Mesothelial cell of epicardium (in vitro differentiated cells): Measurements from ENCODE around the gene TNXB. TPM values are rescaled to one million over a fixed set of nuclear protein-coding genes. Genes with fewer than 3 reads are reported as not detected.
"Not testable (repeated sequence)": the region's sequence is repeated elsewhere in the genome, so short reads cannot be mapped to it uniquely, and the experiment has no call there.

Experiments used
- DNase-seq, 2 experiments: peaks; one replicate each; pipeline ENCODE4 v3.0.0; 2021; ENCODE audit warnings: low spot score in 2 of 2; ENCODE audit not compliant: unreplicated experiment in 2 of 2
- H3K27ac Mint-ChIP-seq: 2 replicates; pipeline ENCODE4 v1.8.0; 2021; ENCODE audit warnings: mixed read lengths
- H3K27me3 Mint-ChIP-seq: 2 replicates; pipeline ENCODE4 v1.8.0; 2021; ENCODE audit warnings: low read depth, mixed read lengths
- H3K36me3 Mint-ChIP-seq: 2 replicates; pipeline ENCODE4 v1.8.0; 2021; ENCODE audit warnings: mixed read lengths
- H3K4me1 Mint-ChIP-seq: 2 replicates; pipeline ENCODE4 v1.8.0; 2021; ENCODE audit warnings: mixed read lengths
- H3K4me3 Mint-ChIP-seq: 2 replicates; pipeline ENCODE4 v1.8.0; 2021; ENCODE audit warnings: mild to moderate bottlenecking, moderate library complexity, mixed read lengths
- H3K9me3 Mint-ChIP-seq: 2 replicates; pipeline ENCODE4 v1.8.0; 2021; ENCODE audit warnings: mixed read lengths
- CTCF ChIP-seq: fragments of 200-600 bp; sonication (generic); IDR thresholded peaks from one replicate; pipeline ENCODE4 v1.5.0; 2021; ENCODE audit warnings: antibody characterized with exemption; ENCODE audit not compliant: unreplicated experiment
- total RNA-seq: library from RNA; stranded (reverse); gene quantifications from 3 replicates; pipeline ENCODE4 v1.2.1, GENCODE V29; 2021

TNXB gene
- total RNA-seq, 1 donor from 2014 or later: 13.9 TPM

GRCh38 chr6:32107406-32107805 is 1.7 kb downstream of the TNXB start:
- Mint-ChIP-seq H3K27me3 (peaks cover 53% of the 10 kb centered on the region), H3K27ac (no peak overlapping the region), H3K4me3 (no peak overlapping the region), H3K36me3 (no peaks in the 10 kb centered on the region), H3K4me1 (peaks cover 18% of the 10 kb centered on the region), H3K9me3 (no peaks in the 10 kb centered on the region)
- no peak for TF ChIP-seq CTCF
- no peak for DNase-seq

GRCh38 chr6:32105433-32105832 is 3.7 kb downstream of the TNXB start:
- Mint-ChIP-seq H3K4me3 (no peak overlapping the region), H3K36me3 (no peaks in the 10 kb centered on the region), H3K9me3 (no peaks in the 10 kb centered on the region), H3K27me3 (peaks cover 53% of the 10 kb centered on the region), H3K27ac (no peak overlapping the region), H3K4me1 (peaks cover 18% of the 10 kb centered on the region)
- TF ChIP-seq CTCF: no peak
- DNase-seq: no peak

GRCh38 chr6:32102255-32102654 is 6.9 kb downstream of the TNXB start:
- Mint-ChIP-seq H3K4me1 (no peaks in the 10 kb centered on the region), H3K36me3 (no peaks in the 10 kb centered on the region), H3K27ac (no peak overlapping the region), H3K4me3 (no peak overlapping the region), H3K27me3 (peaks cover 32% of the 10 kb centered on the region), H3K9me3 (no peaks in the 10 kb centered on the region)
- no peak for TF ChIP-seq CTCF
- DNase-seq: no peak

- H3K4me1 Mint-ChIP-seq, H3K4me3 Mint-ChIP-seq, H3K9me3 Mint-ChIP-seq, H3K27ac Mint-ChIP-seq, H3K36me3 Mint-ChIP-seq, DNase-seq: not testable (repeated sequence)
- H3K27me3 Mint-ChIP-seq: peaks cover 17% of the 10 kb centered on the region
These were observed 8.9 kb downstream of the TNXB start for GRCh38 chr6:32100251-32100650.

GRCh38 chr6:32097364-32097763 is 11.8 kb downstream of the TNXB start:
- H3K27me3 Mint-ChIP-seq: peaks cover 6% of the 10 kb centered on the region
- no peaks in the 10 kb centered on the region for H3K36me3 Mint-ChIP-seq
- TF ChIP-seq CTCF: no peak
- peaks cover 12% of the 10 kb centered on the region for H3K4me1 Mint-ChIP-seq
- H3K27ac Mint-ChIP-seq: no peak overlapping the region
- no peaks in the 10 kb centered on the region for H3K9me3 Mint-ChIP-seq
- DNase-seq: no peak
- no peak overlapping the region for H3K4me3 Mint-ChIP-seq

GRCh38 chr6:32096394-32097258 is 12.5 kb downstream of the TNXB start:
- no peak for DNase-seq

More at GRCh38 chr6:32096394-32097258, 12.5 kb downstream of the TNXB start:
- H3K9me3 Mint-ChIP-seq: no peaks in the 10 kb centered on the region
- TF ChIP-seq CTCF: no peak
- no peak overlapping the region for H3K27ac Mint-ChIP-seq
- H3K27me3 Mint-ChIP-seq: peaks cover 6% of the 10 kb centered on the region
- no peaks in the 10 kb centered on the region for H3K36me3 Mint-ChIP-seq
- H3K4me3 Mint-ChIP-seq: no peak overlapping the region
- peaks cover 17% of the 10 kb centered on the region for H3K4me1 Mint-ChIP-seq
